Stomach smooth muscle (tissue), 2 donors: ENCODE results near the gene KRT14.
"Not testable (repeated sequence)": the region's sequence is repeated elsewhere in the genome, so short reads cannot be mapped to it uniquely, and the experiment has no call there.

ENCODE experiments used
- H3K27ac ChIP-seq: one replicate; pipeline ENCODE4 v1.7.0; 2013; ENCODE audit warnings: mild to moderate bottlenecking, low read length, inconsistent platforms
- H3K27me3 ChIP-seq, 2 donors: one replicate each; pipeline ENCODE4 v1.7.0; 2013; ENCODE audit warnings: low read length in 2 of 2; ENCODE audit not compliant: insufficient read depth in 2 of 2, control insufficient read depth in 1 of 2
- H3K36me3 ChIP-seq, 2 donors: one replicate each; pipeline ENCODE4 v1.7.0; 2013; ENCODE audit warnings: low read length in 2 of 2; ENCODE audit not compliant: control insufficient read depth in 2 of 2, insufficient read depth in 2 of 2
- H3K4me1 ChIP-seq: one replicate; pipeline ENCODE4 v1.7.0; 2013; ENCODE audit warnings: low read length; ENCODE audit not compliant: control insufficient read depth, insufficient read depth
- H3K4me3 ChIP-seq, 2 donors: one replicate each; pipeline ENCODE4 v1.7.0; 2013; ENCODE audit warnings: low read length in 2 of 2
- H3K9ac ChIP-seq, 2 donors: one replicate each; pipeline ENCODE4 v1.7.0; 2013; ENCODE audit warnings: low read length in 2 of 2, mild to moderate bottlenecking in 1 of 2
- H3K9me3 ChIP-seq, 2 donors: one replicate each; pipeline ENCODE4 v1.7.0; 2013; ENCODE audit warnings: low read length in 2 of 2; ENCODE audit not compliant: control insufficient read depth in 2 of 2
- donor health status: healthy.
- donor health status: Pancreatic carcinoma.

The KRT14 gene

DNA sequence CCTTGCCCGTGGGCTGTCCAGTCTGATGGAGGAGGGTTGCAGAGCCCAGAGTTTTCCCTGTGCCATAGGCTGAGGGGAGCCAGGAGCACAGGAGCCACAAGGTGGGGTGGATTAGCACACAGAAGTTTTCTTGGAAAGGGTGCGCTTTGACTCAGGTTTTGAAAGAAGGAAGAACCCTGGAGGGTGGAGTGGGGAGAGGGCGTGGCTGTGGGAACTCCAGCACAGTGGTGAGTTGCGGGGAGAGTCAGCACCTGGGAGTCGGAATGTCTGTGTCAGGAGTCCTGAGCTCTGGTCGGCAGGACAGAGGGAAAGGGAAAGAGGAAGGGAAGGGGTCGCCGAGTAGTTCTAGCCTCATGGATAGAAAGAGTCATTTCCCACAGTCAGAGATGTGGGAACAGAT lies 8.9 kb upstream of the KRT14 start:
- H3K9me3 ChIP-seq, result no peaks in the 10 kb centered on the region
- no peaks in the 10 kb centered on the region for H3K4me1 ChIP-seq
- no peak overlapping the region for H3K4me3 ChIP-seq
- H3K27ac ChIP-seq, result no peak overlapping the region
- H3K36me3 ChIP-seq, result no peaks in the 10 kb centered on the region
- no peak overlapping the region for H3K9ac ChIP-seq
- peaks cover 0 to 6% of the 10 kb centered on the region in 2 donors for H3K27me3 ChIP-seq

DNA sequence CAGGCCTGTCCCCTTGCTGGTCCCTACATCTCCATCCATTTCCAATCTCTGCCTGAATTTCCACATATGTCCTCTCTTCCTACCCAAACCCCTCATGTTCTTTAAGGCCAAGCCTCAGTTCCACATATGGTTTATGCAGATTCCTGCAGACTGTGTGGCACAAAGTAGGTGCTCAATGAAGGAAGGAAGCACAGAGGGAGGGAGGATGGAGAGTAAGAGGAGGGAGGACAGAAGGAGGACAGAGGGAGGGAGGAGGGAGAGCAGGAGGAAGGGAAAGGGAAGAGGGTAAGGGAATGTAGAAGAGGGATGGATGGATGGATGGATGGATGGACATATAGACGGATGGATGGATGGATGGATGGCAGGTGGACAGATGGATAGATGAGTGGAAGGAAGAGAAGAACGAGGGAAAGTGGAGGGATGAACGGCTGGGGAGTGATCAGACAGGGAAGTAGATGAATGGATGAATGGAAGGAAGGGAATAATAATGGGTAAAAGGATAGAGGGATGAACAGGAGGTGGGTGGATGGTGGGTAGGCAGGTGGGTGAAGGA lies 7.7 kb upstream of the KRT14 start:
- Histone ChIP-seq H3K9ac (no peak overlapping the region), H3K4me3 (no peak overlapping the region), H3K4me1 (no peaks in the 10 kb centered on the region), H3K9me3 (no peaks in the 10 kb centered on the region), H3K27me3 (peaks cover 0 to 6% of the 10 kb centered on the region in 2 donors), H3K27ac (no peak overlapping the region), H3K36me3 (no peaks in the 10 kb centered on the region)

DNA sequence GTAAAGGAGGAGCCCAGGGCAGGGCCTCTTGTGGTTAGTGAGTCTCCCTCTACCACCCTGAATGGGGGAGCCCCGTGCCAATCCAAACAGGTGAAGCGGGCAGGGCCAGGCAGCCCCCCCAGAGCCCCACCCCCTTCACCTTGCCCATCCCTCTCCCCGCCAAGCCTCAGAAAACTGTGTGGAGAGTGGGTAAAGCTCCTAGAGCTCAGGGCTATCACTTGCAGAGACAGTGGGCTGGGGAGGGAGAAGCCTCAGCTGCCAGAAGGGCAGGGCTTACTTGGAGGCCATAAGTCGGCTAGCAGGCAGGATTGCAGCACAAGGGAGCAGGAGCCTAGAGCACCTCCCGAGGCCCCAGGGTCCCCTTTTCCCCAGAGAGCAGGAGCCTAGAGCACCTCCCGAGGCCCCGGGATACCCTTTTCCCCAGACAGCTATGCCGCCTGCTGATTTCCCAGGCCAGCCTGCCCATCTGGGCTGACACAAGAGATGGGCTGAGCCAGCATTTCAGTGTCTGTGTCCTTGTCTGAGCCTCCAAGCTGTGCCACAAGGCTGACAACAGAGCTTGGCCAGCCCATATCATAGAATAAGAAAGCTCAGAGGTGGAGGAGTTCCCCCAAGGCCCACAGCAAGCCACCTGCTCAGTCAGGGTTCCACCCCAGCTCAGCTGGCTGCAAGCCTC lies 6.7 kb upstream of the KRT14 start:
- peaks cover 0 to 6% of the 10 kb centered on the region in 2 donors for H3K27me3 ChIP-seq
- H3K9me3 ChIP-seq, result no peaks in the 10 kb centered on the region
- no peaks in the 10 kb centered on the region for H3K4me1 ChIP-seq
- H3K4me3 ChIP-seq, result no peak overlapping the region
- H3K36me3 ChIP-seq, result no peaks in the 10 kb centered on the region
- H3K27ac ChIP-seq, result no peak overlapping the region
- H3K9ac ChIP-seq, result no peak overlapping the region

DNA sequence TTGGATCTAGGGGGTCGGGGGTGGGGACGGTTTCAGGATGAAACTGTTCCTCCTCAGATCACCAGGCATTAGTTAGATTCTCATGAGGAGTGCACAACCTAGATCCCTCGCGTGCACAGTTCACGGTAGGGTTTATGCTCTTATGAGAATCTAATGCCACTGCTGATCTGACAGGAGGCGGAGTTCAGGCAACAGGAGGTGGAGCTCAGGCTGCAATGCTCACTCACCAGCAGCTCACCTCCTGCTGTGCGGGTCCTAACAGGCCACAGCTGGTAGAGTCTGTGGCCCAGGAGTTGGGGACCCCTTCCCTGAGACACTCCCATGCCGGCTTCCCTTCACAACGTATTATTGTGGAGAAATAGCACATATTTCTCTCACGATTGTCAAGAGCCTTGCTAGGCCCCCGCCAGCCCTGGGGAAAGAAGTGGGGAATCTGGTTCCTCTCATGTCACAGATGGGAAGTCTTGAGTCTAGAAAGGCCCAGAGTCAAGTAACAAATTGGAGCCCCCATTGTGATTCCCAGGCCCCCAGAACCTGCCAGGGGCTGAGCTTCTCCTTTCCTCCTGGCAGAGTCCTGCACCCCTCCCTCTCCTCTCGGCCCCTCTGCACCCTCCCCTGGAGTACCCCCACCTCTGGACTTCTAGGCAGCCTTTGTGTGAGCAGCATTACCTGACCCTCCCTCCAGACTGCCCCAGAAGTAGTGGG lies 6.1 kb upstream of the KRT14 start:
- Histone ChIP-seq H3K36me3 (no peaks in the 10 kb centered on the region), H3K9ac (no peak overlapping the region), H3K27me3 (peaks cover 0 to 6% of the 10 kb centered on the region in 2 donors), H3K9me3 (no peaks in the 10 kb centered on the region), H3K27ac (no peak overlapping the region), H3K4me1 (no peaks in the 10 kb centered on the region), H3K4me3 (no peak overlapping the region)

DNA sequence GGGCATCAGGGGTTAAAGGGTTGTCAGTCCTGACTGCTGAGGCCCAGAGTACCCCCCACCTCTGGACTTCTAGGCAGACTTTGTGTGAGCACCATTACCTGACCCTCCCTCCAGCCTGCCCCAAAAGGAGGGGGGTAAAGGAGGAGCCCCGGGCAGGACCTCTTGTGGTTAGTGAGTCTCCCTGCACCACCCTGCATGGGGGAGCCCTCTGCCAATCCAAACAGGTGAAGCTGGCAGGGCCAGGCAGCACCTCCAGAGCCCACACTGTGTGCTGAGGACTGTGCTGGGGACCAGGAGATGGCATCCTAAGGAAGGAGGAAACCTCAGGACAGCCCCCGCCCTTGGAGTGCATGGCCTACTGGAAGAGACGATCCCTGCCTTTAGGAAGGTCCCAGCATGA lies 2.6 kb upstream of the KRT14 start:
- Histone ChIP-seq H3K27me3 (peaks cover 0 to 5% of the 10 kb centered on the region in 2 donors), H3K27ac (no peak overlapping the region), H3K9ac (no peak overlapping the region), H3K9me3 (no peaks in the 10 kb centered on the region), H3K4me1 (no peaks in the 10 kb centered on the region), H3K4me3 (no peak overlapping the region), H3K36me3 (no peaks in the 10 kb centered on the region)

DNA sequence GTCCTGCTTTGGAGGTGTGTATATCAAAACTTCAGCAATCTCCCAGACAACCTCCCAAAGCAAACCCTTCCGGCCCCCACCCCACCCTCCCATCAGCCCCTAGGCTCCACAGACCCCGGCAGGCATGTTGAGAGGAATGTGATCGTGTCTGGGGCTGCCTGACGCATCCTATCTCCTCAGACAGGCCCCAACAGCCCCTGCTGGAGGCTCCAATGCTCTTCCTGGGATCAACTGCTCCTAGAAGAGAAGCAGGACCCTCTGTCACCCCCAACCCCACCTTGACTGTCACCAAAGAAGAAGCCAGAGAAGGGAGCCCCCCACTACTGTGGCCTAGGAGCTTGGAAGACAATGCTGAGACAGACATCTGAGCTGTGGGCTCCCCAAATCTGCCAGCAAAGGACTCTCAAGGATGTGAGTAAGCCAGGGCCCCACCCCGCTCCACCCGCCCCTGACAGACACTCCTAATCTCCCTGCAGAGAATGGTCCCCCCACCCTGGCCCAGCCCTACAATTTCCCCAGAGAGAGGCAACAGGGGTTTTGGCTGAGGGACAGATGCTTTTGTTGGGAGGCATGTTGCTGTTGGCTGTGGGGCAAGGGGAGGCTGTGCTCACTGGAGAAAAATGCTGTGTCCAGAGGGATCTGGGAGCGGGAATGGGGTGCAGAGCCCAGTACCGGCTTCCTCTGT lies 1.6 kb upstream of the KRT14 start:
- Histone ChIP-seq H3K9ac (no peak overlapping the region), H3K27me3 (peaks cover 0 to 3% of the 10 kb centered on the region in 2 donors), H3K4me3 (no peak overlapping the region), H3K27ac (no peak overlapping the region), H3K36me3 (no peaks in the 10 kb centered on the region), H3K4me1 (no peaks in the 10 kb centered on the region), H3K9me3 (no peaks in the 10 kb centered on the region)

DNA sequence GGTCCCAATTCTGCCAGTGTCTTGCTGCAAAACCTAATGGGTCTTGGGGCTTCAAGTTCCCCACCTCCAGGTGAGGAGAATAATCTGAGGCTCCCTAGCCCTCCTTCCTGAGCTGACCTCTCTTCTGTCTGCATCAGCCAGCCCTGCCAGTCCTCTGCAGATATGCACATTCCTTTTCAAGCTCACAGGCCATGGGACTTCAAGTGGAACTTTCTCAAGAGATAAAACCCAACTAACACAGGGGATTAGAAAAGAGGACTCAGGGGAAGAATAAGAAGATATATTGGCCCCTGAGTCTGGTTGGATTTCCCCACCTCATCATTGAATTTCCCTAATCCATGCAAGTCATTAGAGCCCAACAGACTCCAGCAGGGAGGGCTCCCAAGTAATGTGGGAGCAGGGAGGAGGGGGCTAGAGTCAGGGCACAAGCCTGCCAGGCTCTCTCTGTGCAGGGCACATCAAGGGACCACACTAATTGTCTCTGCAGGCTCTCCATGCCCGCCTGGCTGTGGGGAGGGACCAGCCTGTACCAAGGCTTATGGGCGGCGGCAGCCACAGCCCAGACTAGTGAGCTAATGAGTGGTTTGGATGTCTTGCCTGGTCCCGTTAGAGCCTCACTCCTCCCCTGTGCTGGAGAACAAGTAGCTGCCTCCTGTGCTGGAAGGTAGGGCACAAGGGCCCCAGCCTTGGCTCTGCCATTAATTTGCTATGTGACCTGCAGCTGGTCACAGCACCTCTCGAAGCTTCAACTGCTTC lies 1.2 kb downstream of the KRT14 start:
- no peak overlapping the region for H3K9ac ChIP-seq
- H3K27me3 ChIP-seq, result peaks cover 0 to 3% of the 10 kb centered on the region in 2 donors
- H3K4me3 ChIP-seq, result no peak overlapping the region
- no peaks in the 10 kb centered on the region for H3K4me1 ChIP-seq
- no peak overlapping the region for H3K27ac ChIP-seq
- no peaks in the 10 kb centered on the region for H3K9me3 ChIP-seq
- no peaks in the 10 kb centered on the region for H3K36me3 ChIP-seq

DNA sequence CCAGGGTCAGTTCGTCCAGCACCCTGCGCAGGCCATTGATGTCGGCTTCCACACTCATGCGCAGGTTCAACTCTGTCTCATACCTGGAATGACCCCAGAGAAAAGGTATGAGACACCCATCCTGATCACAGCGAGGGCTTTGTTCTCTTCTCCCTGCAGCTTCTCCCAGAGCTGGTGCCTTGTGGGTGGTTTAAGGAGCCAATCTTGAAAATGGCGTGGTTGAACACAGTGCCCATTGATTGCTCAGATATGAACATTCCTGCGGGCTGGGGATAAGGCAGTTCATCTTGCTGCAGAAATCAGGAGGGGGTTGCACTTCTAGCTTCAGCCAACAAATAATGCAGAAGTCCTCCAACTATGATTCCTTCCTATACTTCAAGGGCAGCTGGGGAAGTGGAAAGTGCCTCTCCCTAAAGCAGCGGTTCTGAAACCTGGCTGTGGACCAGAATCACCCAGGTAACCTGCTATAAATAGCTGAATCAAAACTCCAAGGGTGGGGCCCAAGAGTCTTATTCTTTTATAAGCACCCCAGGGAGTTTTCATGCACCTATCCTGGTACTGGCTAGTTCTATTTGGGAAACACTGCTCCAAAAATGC lies 2.3 kb downstream of the KRT14 start:
- not testable (repeated sequence) for H3K4me1 ChIP-seq, H3K36me3 ChIP-seq, H3K4me3 ChIP-seq, H3K27ac ChIP-seq, H3K27me3 ChIP-seq, H3K9me3 ChIP-seq, H3K9ac ChIP-seq

DNA sequence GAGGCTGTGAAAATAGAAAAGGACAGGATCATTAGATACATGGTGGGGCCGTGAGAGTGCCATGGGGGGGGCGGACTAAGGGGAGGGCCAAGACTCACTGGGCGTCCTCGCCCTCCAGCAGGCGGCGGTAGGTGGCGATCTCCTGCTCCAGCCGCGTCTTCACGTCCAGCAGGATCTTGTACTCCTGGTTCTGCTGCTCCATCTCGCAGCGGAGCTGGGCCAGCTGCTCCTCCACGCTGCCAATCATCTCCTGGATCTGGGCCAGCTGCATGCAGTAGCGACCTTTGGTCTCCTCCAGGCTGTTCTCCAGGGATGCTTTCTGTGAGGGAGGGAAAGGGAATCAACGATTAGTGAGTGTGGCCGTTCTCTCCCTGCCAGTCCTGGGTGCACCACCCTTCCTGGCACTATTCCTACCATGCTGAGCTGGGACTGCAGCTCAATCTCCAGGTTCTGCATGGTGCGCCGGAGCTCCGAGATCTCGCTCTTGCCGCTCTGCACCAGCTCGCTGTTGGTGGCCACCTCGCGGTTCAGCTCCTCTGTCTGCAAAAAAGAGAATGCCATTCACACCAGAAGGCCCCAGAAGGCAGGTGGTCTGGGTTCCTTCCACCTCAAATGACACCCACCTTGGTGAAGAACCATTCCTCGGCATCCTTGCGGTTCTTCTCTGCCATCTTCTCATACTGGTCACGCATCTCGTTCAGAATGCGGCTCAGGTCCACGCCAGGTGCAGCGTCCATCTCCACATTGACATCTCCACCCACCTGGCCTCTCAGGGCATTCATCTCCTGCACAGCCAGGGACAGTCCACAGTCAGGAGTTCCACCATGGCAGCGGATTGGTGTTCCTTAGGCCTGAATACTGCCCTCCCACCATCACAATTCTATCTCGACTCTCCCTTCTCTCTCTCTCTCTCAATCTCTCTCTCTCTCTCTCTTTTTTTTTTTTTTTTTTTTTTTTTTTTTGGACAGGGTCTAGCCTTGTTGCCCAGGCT lies 3.3 kb downstream of the KRT14 start:
- no peaks in the 10 kb centered on the region for H3K4me1 ChIP-seq
- no peak overlapping the region for H3K27ac ChIP-seq
- H3K4me3 ChIP-seq, result no peak overlapping the region
- H3K36me3 ChIP-seq, result no peaks in the 10 kb centered on the region
- no peak overlapping the region for H3K9ac ChIP-seq
- H3K27me3 ChIP-seq, result peaks cover 0 to 3% of the 10 kb centered on the region in 2 donors
- H3K9me3 ChIP-seq, result no peaks in the 10 kb centered on the region
